Measurements from ENCODE around the gene ERBB4.
"Not testable (repeated sequence)": the region's sequence is repeated elsewhere in the genome, so short reads cannot be mapped to it uniquely, and the experiment has no call there.

ERBB4 gene

GRCh38 chr2:211545582-211545981, 993.0 kb downstream of the ERBB4 start:
- DNase-seq, result no peak
- Histone ChIP-seq H3K9me2 (replicated peaks; ENCODE audit: insufficient read depth, low read length) (no peaks in the 10 kb centered on the region), H3K4me3 (ENCODE audit: low read length) (no peak overlapping the region), H3K4me2 (ENCODE audit: low read depth, low read length) (no peak overlapping the region), H3K9me3 (replicated peaks; ENCODE audit: insufficient read depth, low read length) (no peaks in the 10 kb centered on the region), H2AFZ (ENCODE audit: low read length) (no peak overlapping the region), H3K9ac (ENCODE audit: low read length) (no peak overlapping the region), H3K79me2 (ENCODE audit: low read length) (no peaks in the 10 kb centered on the region), H3K36me3 (replicated peaks; ENCODE audit: insufficient read depth, low read length) (no peaks in the 10 kb centered on the region), H3K27ac (ENCODE audit: low read length) (no peak overlapping the region), H4K20me1 (ENCODE audit: insufficient read depth, low read length) (no peaks in the 10 kb centered on the region), H3K4me1 (ENCODE audit: low read length) (no peaks in the 10 kb centered on the region), H3K27me3 (replicated peaks; ENCODE audit: insufficient read depth, low read length) (no peaks in the 10 kb centered on the region), H3F3A (ENCODE audit: insufficient read depth, low read length) (no peaks in the 10 kb centered on the region)
- no peak for TF ChIP-seq EZH2 (optimal IDR thresholded peaks at IDR 0.05; ENCODE audit: low read depth, low read length)

GRCh38 chr2:211534632-211535031, 1004.0 kb downstream of the ERBB4 start:
- Histone ChIP-seq H3K4me2 (ENCODE audit: low read depth, low read length) (no peak overlapping the region), H3F3A (ENCODE audit: insufficient read depth, low read length) (no peaks in the 10 kb centered on the region), H3K4me3 (ENCODE audit: low read length) (no peak overlapping the region), H4K20me1 (ENCODE audit: insufficient read depth, low read length) (no peaks in the 10 kb centered on the region), H3K27ac (ENCODE audit: low read length) (no peak overlapping the region), H3K36me3 (replicated peaks; ENCODE audit: insufficient read depth, low read length) (no peaks in the 10 kb centered on the region), H3K9me3 (replicated peaks; ENCODE audit: insufficient read depth, low read length) (no peaks in the 10 kb centered on the region), H3K9ac (ENCODE audit: low read length) (no peak overlapping the region), H2AFZ (ENCODE audit: low read length) (no peak overlapping the region), H3K4me1 (ENCODE audit: low read length) (no peaks in the 10 kb centered on the region), H3K9me2 (replicated peaks; ENCODE audit: insufficient read depth, low read length) (no peaks in the 10 kb centered on the region), H3K27me3 (replicated peaks; ENCODE audit: insufficient read depth, low read length) (no peaks in the 10 kb centered on the region), H3K79me2 (ENCODE audit: low read length) (no peaks in the 10 kb centered on the region)
- no peak for DNase-seq
- TF ChIP-seq CTCF (IDR thresholded peaks at IDR 0.05; ENCODE audit: low read length), result no peak
- no peak for TF ChIP-seq EZH2phosphoT487 (IDR thresholded peaks at IDR 0.05; ENCODE audit: low read length)
- no peak for TF ChIP-seq EZH2 (optimal IDR thresholded peaks at IDR 0.05; ENCODE audit: low read depth, low read length)

- H3K9ac ChIP-seq (ENCODE audit: low read length); H3K9me2 ChIP-seq (replicated peaks; ENCODE audit: insufficient read depth, low read length); H3K27me3 ChIP-seq (replicated peaks; ENCODE audit: insufficient read depth, low read length); DNase-seq; H2AFZ ChIP-seq (ENCODE audit: low read length); H3K36me3 ChIP-seq (replicated peaks; ENCODE audit: insufficient read depth, low read length); H3F3A ChIP-seq (ENCODE audit: insufficient read depth, low read length); H4K20me1 ChIP-seq (ENCODE audit: insufficient read depth, low read length); H3K4me3 ChIP-seq (ENCODE audit: low read length); H3K79me2 ChIP-seq (ENCODE audit: low read length); H3K9me3 ChIP-seq (replicated peaks; ENCODE audit: insufficient read depth, low read length); H3K4me1 ChIP-seq (ENCODE audit: low read length); H3K27ac ChIP-seq (ENCODE audit: low read length); H3K4me2 ChIP-seq (ENCODE audit: low read depth, low read length): not testable (repeated sequence)
These were observed 1014.4 kb downstream of the ERBB4 start for GRCh38 chr2:211524248-211524647.

GRCh38 chr2:211516537-211516936, 1022.1 kb downstream of the ERBB4 start:
- Histone ChIP-seq H3K9me3 (replicated peaks; ENCODE audit: insufficient read depth, low read length) (no peaks in the 10 kb centered on the region), H4K20me1 (ENCODE audit: insufficient read depth, low read length) (no peaks in the 10 kb centered on the region), H3K36me3 (replicated peaks; ENCODE audit: insufficient read depth, low read length) (no peaks in the 10 kb centered on the region), H3K9me2 (replicated peaks; ENCODE audit: insufficient read depth, low read length) (no peaks in the 10 kb centered on the region), H3K79me2 (ENCODE audit: low read length) (no peaks in the 10 kb centered on the region), H3K27ac (ENCODE audit: low read length) (no peak overlapping the region), H3K9ac (ENCODE audit: low read length) (no peak overlapping the region), H3K4me2 (ENCODE audit: low read depth, low read length) (no peak overlapping the region), H3F3A (ENCODE audit: insufficient read depth, low read length) (no peaks in the 10 kb centered on the region), H3K4me3 (ENCODE audit: low read length) (no peak overlapping the region), H3K27me3 (replicated peaks; ENCODE audit: insufficient read depth, low read length) (no peaks in the 10 kb centered on the region), H3K4me1 (ENCODE audit: low read length) (no peaks in the 10 kb centered on the region), H2AFZ (ENCODE audit: low read length) (no peak overlapping the region)
- TF ChIP-seq EZH2phosphoT487 (IDR thresholded peaks at IDR 0.05; ENCODE audit: low read length), result no peak
- no peak for TF ChIP-seq CTCF (IDR thresholded peaks at IDR 0.05; ENCODE audit: low read length)
- TF ChIP-seq EZH2 (optimal IDR thresholded peaks at IDR 0.05; ENCODE audit: low read depth, low read length), result no peak
- DNase-seq, result no peak

Measured in MM.1S (cell line).